Measurements from ENCODE around the gene MYO9B. TPM values are rescaled to one million over a fixed set of nuclear protein-coding genes. Genes with fewer than 3 reads are reported as not detected.

Gene MYO9B
- total RNA-seq, 1 experiment from 2014 or later, result 79.4 TPM

GRCh38 chr19:17156296-17156946, 80.8 kb downstream of the MYO9B start:
- Histone ChIP-seq H3K36me3 (ENCODE audit: control insufficient read depth, insufficient read depth, low read length) (peaks cover 4% of the 10 kb centered on the region; the same call in 1 of the 2 replicates), H3K9me3 (ENCODE audit: control insufficient read depth, insufficient read depth, low read depth, low read length) (no peaks in the 10 kb centered on the region), H3K4me3 (ENCODE audit: low read depth in 2 of 2, low read length in 2 of 2) (no peak overlapping the region), H3K27ac (ENCODE audit: low read length) (no peak overlapping the region), H3K4me1 (ENCODE audit: control insufficient read depth, insufficient read depth, low read length) (no peaks in the 10 kb centered on the region), H3K27me3 (ENCODE audit: control insufficient read depth, insufficient read depth, low read length) (no peaks in the 10 kb centered on the region)
- ATAC-seq (no peak), DNase-seq (ENCODE audit: low read depth, low spot score) (no peak)
- POLR2A ChIA-PET, result no interaction called here
- intact Hi-C loops (cut with micrococcal nuclease; ENCODE audit: unreplicated experiment), result no loop called here
- TF ChIP-seq TCF7L2 (IDR thresholded peaks at IDR 0.05; ENCODE audit: low read depth, low read length) (no peak), SIN3A (IDR thresholded peaks at IDR 0.05; ENCODE audit: borderline replicate concordance, insufficient read depth, low read depth, low read length) (no peak), POLR2AphosphoS5 (IDR thresholded peaks at IDR 0.05; ENCODE audit: low read depth, low read length) (no peak), REST (IDR thresholded peaks at IDR 0.05; ENCODE audit: insufficient read depth in 1 of 2, low read depth in 2 of 2, low read length in 1 of 2) (no peak), CTCF (IDR thresholded peaks at IDR 0.05) (no peak)
- no TSS peak for BruUV-seq (replicated peaks)
- CTCF ChIA-PET, result no interaction called here
- in situ Hi-C loops (cut with HindIII; ENCODE audit: low pct_unique_long_range_greater_than_20kb, low sequenced_read_pairs), result no loop called here

- in situ Hi-C loops (cut with HindIII; ENCODE audit: low pct_unique_long_range_greater_than_20kb, low sequenced_read_pairs), result no loop called here
- intact Hi-C loops (cut with micrococcal nuclease; ENCODE audit: unreplicated experiment), result no loop called here
- ChIA-PET POLR2A (no interaction called here), CTCF (no interaction called here)
- H3K36me3 ChIP-seq (ENCODE audit: control insufficient read depth, insufficient read depth, low read length), result peaks cover 4% of the 10 kb centered on the region; the same call in 1 of the 2 replicates
- no peaks in the 10 kb centered on the region for H3K9me3 ChIP-seq (ENCODE audit: control insufficient read depth, insufficient read depth, low read depth, low read length)
- no TSS peak for BruUV-seq (replicated peaks)
- H3K27ac ChIP-seq (ENCODE audit: low read length), result no peak overlapping the region
- H3K27me3 ChIP-seq (ENCODE audit: control insufficient read depth, insufficient read depth, low read length), result no peaks in the 10 kb centered on the region
- no peak for ATAC-seq
- H3K4me3 ChIP-seq (ENCODE audit: low read depth in 2 of 2, low read length in 2 of 2), result no peak overlapping the region
- DNase-seq (ENCODE audit: low read depth, low spot score), result no peak
- H3K4me1 ChIP-seq (ENCODE audit: control insufficient read depth, insufficient read depth, low read length), result no peaks in the 10 kb centered on the region
- TF ChIP-seq SIN3A (IDR thresholded peaks at IDR 0.05; ENCODE audit: borderline replicate concordance, insufficient read depth, low read depth, low read length) (no peak), TCF7L2 (IDR thresholded peaks at IDR 0.05; ENCODE audit: low read depth, low read length) (no peak), CTCF (IDR thresholded peaks at IDR 0.05) (no peak), POLR2AphosphoS5 (IDR thresholded peaks at IDR 0.05; ENCODE audit: low read depth, low read length) (no peak), REST (IDR thresholded peaks at IDR 0.05; ENCODE audit: insufficient read depth in 1 of 2, low read depth in 2 of 2, low read length in 1 of 2) (no peak)
Observed at GRCh38 chr19:17156947-17157302, 81.3 kb downstream of the MYO9B start.

Measured in Panc1 (cell line).